ACC112 (cell line): Measurements from ENCODE around the gene MED23.
A peak's percentile ranks its signal among the peaks of the same experiment; 100 is the strongest.
"Not testable (repeated sequence)": the region's sequence is repeated elsewhere in the genome, so short reads cannot be mapped to it uniquely, and the experiment has no call there.

Source experiments
- H2AFZ ChIP-seq: fragments of 200-600 bp; sonication (generic); one replicate; pipeline ENCODE4 v1.6.0; 2017; ENCODE audit warnings: antibody characterized with exemption, low read length; ENCODE audit not compliant: unreplicated experiment
- H3K27ac ChIP-seq: fragments of 200-600 bp; sonication (generic); 2 replicates; pipeline ENCODE4 v1.5.1; 2014; ENCODE audit warnings: low read depth, mild to moderate bottlenecking, antibody characterized with exemption, low read length, moderate library complexity
- H3K27me3 ChIP-seq: fragments of 200-600 bp; sonication (generic); 2 replicates; pipeline ENCODE4 v1.6.1; 2014; ENCODE audit warnings: mild to moderate bottlenecking, antibody characterized with exemption, low read length, moderate library complexity, mixed read lengths; ENCODE audit not compliant: insufficient read depth
- H3K36me3 ChIP-seq: fragments of 200-600 bp; sonication (generic); 2 replicates; pipeline ENCODE4 v1.6.1; 2016; ENCODE audit warnings: mild to moderate bottlenecking, antibody characterized with exemption, low read length, moderate library complexity, mixed read lengths; ENCODE audit not compliant: insufficient read depth
- H3K4me1 ChIP-seq: fragments of 200-600 bp; sonication (generic); one replicate; pipeline ENCODE4 v1.6.1; 2016; ENCODE audit warnings: low read length, mixed read lengths; ENCODE audit not compliant: insufficient read depth, unreplicated experiment, control insufficient read depth
- H3K4me3 ChIP-seq: fragments of 200-600 bp; sonication (generic); 2 replicates; pipeline ENCODE4 v1.5.1; 2014; ENCODE audit warnings: mild to moderate bottlenecking, low read depth, low read length
- H3K79me2 ChIP-seq: fragments of 200-600 bp; sonication (generic); one replicate; pipeline ENCODE4 v1.6.0; 2016; ENCODE audit warnings: low read length; ENCODE audit not compliant: control insufficient read depth, unreplicated experiment, insufficient read depth

The MED23 gene

GRCh38 chr6:131548441-131548840, 79.6 kb downstream of the MED23 start:
- no peaks in the 10 kb centered on the region for H3K36me3 ChIP-seq

GRCh38 chr6:131547488-131547887, 80.6 kb downstream of the MED23 start:
- peaks cover 27% of the 10 kb centered on the region; the same call in 1 of the 2 replicates for H3K27me3 ChIP-seq
- H3K27ac ChIP-seq, result no peak overlapping the region
- no peaks in the 10 kb centered on the region for H3K4me1 ChIP-seq
- H3K79me2 ChIP-seq, result no peaks in the 10 kb centered on the region
- H3K4me3 ChIP-seq, result no peak overlapping the region
- H3K36me3 ChIP-seq, result no peaks in the 10 kb centered on the region
- no peak overlapping the region for H2AFZ ChIP-seq

More at GRCh38 chr6:131548441-131548840, 79.6 kb downstream of the MED23 start:
- H2AFZ ChIP-seq, result no peak overlapping the region
- no peak overlapping the region for H3K27ac ChIP-seq
- no peak overlapping the region for H3K4me3 ChIP-seq
- H3K27me3 ChIP-seq, result peaks cover 27% of the 10 kb centered on the region; the same call in 1 of the 2 replicates
- no peaks in the 10 kb centered on the region for H3K79me2 ChIP-seq
- no peaks in the 10 kb centered on the region for H3K4me1 ChIP-seq

- Histone ChIP-seq H3K4me1 (no peaks in the 10 kb centered on the region), H3K4me3 (no peak overlapping the region), H3K27ac (no peak overlapping the region), H3K27me3 (peaks cover 27% of the 10 kb centered on the region; the same call in 1 of the 2 replicates), H3K79me2 (no peaks in the 10 kb centered on the region), H3K36me3 (no peaks in the 10 kb centered on the region), H2AFZ (no peak overlapping the region)
These were observed 82.7 kb downstream of the MED23 start for GRCh38 chr6:131545317-131545716.

DNA sequence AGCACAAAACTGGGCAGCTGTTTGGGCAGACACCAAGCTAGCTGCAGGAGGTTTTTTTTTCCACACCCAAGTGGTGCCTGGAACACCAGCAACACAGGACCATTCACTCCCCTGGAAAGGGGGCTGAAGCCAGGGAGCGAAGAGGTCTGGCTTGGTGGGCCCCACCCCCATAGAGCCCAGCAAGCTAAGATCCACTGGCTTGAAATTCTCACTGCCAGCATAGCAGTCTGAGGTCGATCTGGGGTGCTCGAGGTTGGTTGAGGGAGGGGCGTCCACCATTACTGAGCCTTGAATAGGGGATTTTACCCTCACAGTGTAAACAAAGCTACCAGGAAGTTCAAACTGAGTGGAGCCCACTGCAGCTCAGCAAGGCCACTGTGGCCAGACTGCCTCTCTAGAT, 89.4 kb downstream of the MED23 start:
- not testable (repeated sequence) for H2AFZ ChIP-seq, H3K4me1 ChIP-seq, H3K79me2 ChIP-seq, H3K27me3 ChIP-seq, H3K4me3 ChIP-seq, H3K27ac ChIP-seq, H3K36me3 ChIP-seq

- Histone ChIP-seq H3K79me2 (no peaks in the 10 kb centered on the region), H3K36me3 (no peaks in the 10 kb centered on the region), H3K27ac (no peak overlapping the region), H2AFZ (peak overlapping the region; percentile 7), H3K4me3 (no peak overlapping the region), H3K4me1 (peaks cover 4% of the 10 kb centered on the region), H3K27me3 (no peaks in the 10 kb centered on the region; the same call in 1 of the 2 replicates)
These were observed 95.4 kb downstream of the MED23 start for GRCh38 chr6:131532580-131533039.

- not testable (repeated sequence) for H3K27ac ChIP-seq, H3K27me3 ChIP-seq, H2AFZ ChIP-seq, H3K4me3 ChIP-seq, H3K79me2 ChIP-seq, H3K36me3 ChIP-seq, H3K4me1 ChIP-seq
These were observed 96.4 kb downstream of the MED23 start for GRCh38 chr6:131531681-131532080.

GRCh38 chr6:131530936-131531335, 97.1 kb downstream of the MED23 start:
- H3K36me3 ChIP-seq, H3K4me1 ChIP-seq, H3K27me3 ChIP-seq, H3K79me2 ChIP-seq, H3K27ac ChIP-seq, H2AFZ ChIP-seq, H3K4me3 ChIP-seq: not testable (repeated sequence)

DNA sequence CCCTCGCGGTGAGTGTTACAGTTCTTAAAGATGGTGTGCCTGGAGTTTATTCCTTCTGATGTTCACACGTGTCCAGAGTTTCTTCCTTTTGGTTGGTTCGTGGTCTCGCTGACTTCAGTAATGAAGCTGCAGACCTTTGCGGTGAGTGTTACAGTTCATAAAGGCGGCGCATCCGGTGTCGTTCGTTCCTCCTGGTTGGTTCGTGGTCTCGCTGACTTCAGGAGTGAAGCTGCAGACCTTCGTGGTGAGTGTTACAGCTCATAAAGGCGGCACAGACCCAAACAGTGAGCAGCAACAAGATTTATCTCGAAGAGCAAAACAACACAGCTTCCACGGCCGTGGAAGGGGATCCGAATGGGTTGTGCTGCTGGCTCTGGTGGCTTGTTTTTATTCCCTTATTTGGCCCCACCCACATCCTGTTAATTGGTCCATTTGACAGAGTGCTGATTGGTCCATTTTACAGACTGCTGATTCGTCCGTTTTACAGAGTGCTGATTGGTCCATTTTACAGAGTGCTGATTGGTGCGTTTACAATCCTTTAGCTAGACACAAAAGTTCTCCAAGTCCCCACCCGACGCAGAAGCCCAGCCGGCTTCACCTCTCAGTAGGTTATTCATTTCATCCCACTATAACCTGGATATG, 103.2 kb downstream of the MED23 start:
- no peaks in the 10 kb centered on the region for H3K27me3 ChIP-seq
- H3K4me1 ChIP-seq, result no peaks in the 10 kb centered on the region
- no peaks in the 10 kb centered on the region for H3K79me2 ChIP-seq
- H3K36me3 ChIP-seq, result no peaks in the 10 kb centered on the region
- H3K4me3 ChIP-seq, result no peak overlapping the region
- H3K27ac ChIP-seq, result no peak overlapping the region
- H2AFZ ChIP-seq, result no peak overlapping the region

DNA sequence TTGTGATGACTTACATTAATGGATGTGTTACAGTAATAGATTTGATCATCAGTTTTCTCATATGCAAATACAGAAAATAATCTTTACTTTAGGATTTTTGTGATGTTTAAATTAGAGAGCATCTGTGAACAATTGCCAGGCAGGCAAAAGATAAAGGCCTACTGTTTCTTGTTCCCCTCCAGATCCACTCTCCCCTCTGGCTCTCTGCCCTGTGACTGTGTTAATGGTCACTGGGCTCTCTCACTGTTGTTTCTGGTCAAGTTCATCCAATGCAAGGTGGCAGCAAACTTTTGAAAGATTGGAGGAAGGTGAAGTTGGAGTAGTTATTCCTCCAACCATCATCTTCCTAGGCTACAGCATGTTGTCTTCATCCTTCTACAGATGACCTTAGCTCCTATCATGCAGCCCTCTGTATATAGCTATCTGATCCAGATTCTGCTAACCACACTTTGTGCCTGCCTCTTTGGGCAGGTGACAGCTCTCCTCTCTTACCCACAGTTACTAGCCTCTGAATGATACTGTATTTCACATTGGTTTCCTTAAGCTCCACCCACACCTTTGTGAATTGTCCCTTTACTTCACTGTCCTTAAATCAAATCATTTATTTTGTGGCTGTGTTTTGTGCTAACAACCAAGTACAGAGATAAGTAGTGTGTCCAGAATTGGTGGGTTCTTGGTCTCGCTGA, 103.9 kb downstream of the MED23 start:
- no peaks in the 10 kb centered on the region for H3K79me2 ChIP-seq
- H2AFZ ChIP-seq, result no peak overlapping the region
- H3K4me1 ChIP-seq, result no peaks in the 10 kb centered on the region
- no peaks in the 10 kb centered on the region for H3K27me3 ChIP-seq
- H3K27ac ChIP-seq, result no peak overlapping the region
- H3K36me3 ChIP-seq, result no peaks in the 10 kb centered on the region
- H3K4me3 ChIP-seq, result no peak overlapping the region
